Hematopoietic multipotent progenitor cell (in vitro differentiated cells): ENCODE results near the gene THAP9. TPM values are rescaled to one million over a fixed set of nuclear protein-coding genes. Genes with fewer than 3 reads are reported as not detected.

Source experiments
- DNase-seq, 3 donors: peaks; one replicate each; pipeline ENCODE4 v3.0.0-alpha.2; 2011 to 2015; ENCODE audit warnings: low read depth in 2 of 3, low spot score in 2 of 3
- small RNA-seq: library from RNA; depleted of rRNA; stranded (forward); fragments of <200 nt; gene quantifications from one replicate; pipeline ENCODE3, GENCODE V24; 2012
- total RNA-seq: library from RNA; depleted of rRNA; stranded (reverse); fragments of >200 nt; gene quantifications from one replicate; pipeline ENCODE4 v1.2.3, GENCODE V29; 2012

THAP9 gene
- total RNA-seq, 1 donor: 2.7 TPM

- DNase-seq: no peak
These were observed 47.0 kb downstream of the THAP9 start for GRCh38 chr4:82947498-82947897.

GRCh38 chr4:82948647-82949204, 48.2 kb downstream of the THAP9 start:
- DNase-seq: no peak

GRCh38 chr4:82951196-82951595, 50.7 kb downstream of the THAP9 start:
- no peak for DNase-seq

GRCh38 chr4:82954212-82954611, 53.7 kb downstream of the THAP9 start:
- no peak for DNase-seq

- no peak for DNase-seq
These were observed 56.5 kb downstream of the THAP9 start for GRCh38 chr4:82957045-82957444.

GRCh38 chr4:82965763-82966162, 65.2 kb downstream of the THAP9 start:
- DNase-seq: no peak

GRCh38 chr4:82968972-82969371, 68.4 kb downstream of the THAP9 start:
- no peak for DNase-seq

GRCh38 chr4:82969414-82969813, 68.9 kb downstream of the THAP9 start:
- DNase-seq: no peak

Small RNAs within 50 kb of the gene (small RNA-seq; reads per million reads assigned to genes)
- gene RF00019: not detected

Other genes starting within 250 kb of the THAP9 start
- 10.8 TPM for gene SCD5, start 101.9 kb upstream of the THAP9 start, total RNA-seq
- gene SEC31A, start 9.6 kb upstream of the THAP9 start, total RNA-seq: 104 TPM
- gene LIN54, start 110.1 kb downstream of the THAP9 start, total RNA-seq: 19.1 TPM
- gene COPS4, start 134.4 kb downstream of the THAP9 start, total RNA-seq: 53.1 TPM
- 205 TPM for gene PLAC8, start 214.0 kb downstream of the THAP9 start, total RNA-seq